ENCODE results near the gene ERI3. TPM values are rescaled to one million over a fixed set of nuclear protein-coding genes. Genes with fewer than 3 reads are reported as not detected.

ERI3 gene
- total RNA-seq, 4 donors from 2014 or later, result 23.8 to 30.5 (median 28.7) TPM

- no peak for TF ChIP-seq CTCF (IDR thresholded peaks at IDR 0.05; ENCODE audit: low read depth)
Observed at GRCh38 chr1:44314452-44314851, 40.6 kb downstream of the ERI3 start.

GRCh38 chr1:44313265-44313918 is 41.7 kb downstream of the ERI3 start:
- TF ChIP-seq CTCF (IDR thresholded peaks at IDR 0.05; ENCODE audit: low read depth), result no peak

- no peak for TF ChIP-seq CTCF (IDR thresholded peaks at IDR 0.05; ENCODE audit: low read depth)
Observed at GRCh38 chr1:44312399-44313196, 42.5 kb downstream of the ERI3 start.

- no peak for TF ChIP-seq CTCF (IDR thresholded peaks at IDR 0.05; ENCODE audit: low read depth)
Observed at GRCh38 chr1:44310006-44310405, 45.1 kb downstream of the ERI3 start.

GRCh38 chr1:44305962-44306422 is 49.1 kb downstream of the ERI3 start:
- no peak for TF ChIP-seq CTCF (IDR thresholded peaks at IDR 0.05; ENCODE audit: low read depth)

GRCh38 chr1:44303532-44303931 is 51.5 kb downstream of the ERI3 start:
- no peak for TF ChIP-seq CTCF (IDR thresholded peaks at IDR 0.05; ENCODE audit: low read depth)

GRCh38 chr1:44302541-44302940 is 52.5 kb downstream of the ERI3 start:
- TF ChIP-seq CTCF (IDR thresholded peaks at IDR 0.05; ENCODE audit: low read depth), result no peak
